GM19372 (cell line): ENCODE data around the gene RNF151.
"Not testable (repeated sequence)": the region's sequence is repeated elsewhere in the genome, so short reads cannot be mapped to it uniquely, and the experiment has no call there.

Experiments
- ATAC-seq: cut with Tn5 transposase; IDR thresholded peaks from one replicate; pipeline ENCODE4 v1.9.1; 2021; ENCODE audit warnings: mild to moderate bottlenecking, low read depth, moderate library complexity; ENCODE audit not compliant: unreplicated experiment

Gene RNF151, protein sequence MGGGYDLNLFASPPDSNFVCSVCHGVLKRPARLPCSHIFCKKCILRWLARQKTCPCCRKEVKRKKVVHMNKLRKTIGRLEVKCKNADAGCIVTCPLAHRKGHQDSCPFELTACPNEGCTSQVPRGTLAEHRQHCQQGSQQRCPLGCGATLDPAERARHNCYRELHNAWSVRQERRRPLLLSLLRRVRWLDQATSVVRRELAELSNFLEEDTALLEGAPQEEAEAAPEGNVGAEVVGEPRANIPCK

GRCh38 chr16:1966460-1966859 lies at the start of gene RNF151:
Gene RNF151 (plus strand): TSS chr16:1966856. CDS start chr16:1966882, 26 bp downstream.
- ATAC-seq: no peak

DNA sequence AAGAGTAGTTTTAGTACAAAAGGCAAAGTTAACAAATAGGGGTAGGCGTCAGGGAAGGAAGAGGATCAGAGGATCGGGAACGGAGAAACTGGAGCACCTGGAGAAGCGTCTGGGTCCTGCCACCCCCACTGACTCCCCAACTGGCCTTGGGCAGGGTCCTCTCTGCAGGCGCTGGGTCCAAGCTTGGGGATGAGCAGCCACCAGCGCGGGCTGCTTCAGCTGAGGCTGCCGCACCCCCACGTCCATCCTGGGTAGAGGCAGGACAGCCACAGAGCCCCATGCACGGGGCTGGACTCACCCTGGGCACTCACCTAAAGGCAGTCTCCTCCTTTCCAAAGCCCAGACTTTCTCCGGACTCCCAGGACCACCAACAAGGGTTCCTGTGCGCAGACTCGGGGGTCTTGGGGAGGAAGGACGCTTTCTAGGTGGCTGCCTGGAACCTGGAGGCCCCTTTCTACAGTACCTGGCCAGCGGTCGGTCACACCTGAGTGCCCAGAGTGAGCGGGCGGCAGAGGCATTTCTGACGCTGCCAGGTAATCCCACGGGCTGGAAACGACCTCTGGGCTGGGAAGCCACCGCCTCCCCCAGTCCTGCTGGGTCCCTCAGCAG lies 49.5 kb upstream of the RNF151 start:
- ATAC-seq: no peak

DNA sequence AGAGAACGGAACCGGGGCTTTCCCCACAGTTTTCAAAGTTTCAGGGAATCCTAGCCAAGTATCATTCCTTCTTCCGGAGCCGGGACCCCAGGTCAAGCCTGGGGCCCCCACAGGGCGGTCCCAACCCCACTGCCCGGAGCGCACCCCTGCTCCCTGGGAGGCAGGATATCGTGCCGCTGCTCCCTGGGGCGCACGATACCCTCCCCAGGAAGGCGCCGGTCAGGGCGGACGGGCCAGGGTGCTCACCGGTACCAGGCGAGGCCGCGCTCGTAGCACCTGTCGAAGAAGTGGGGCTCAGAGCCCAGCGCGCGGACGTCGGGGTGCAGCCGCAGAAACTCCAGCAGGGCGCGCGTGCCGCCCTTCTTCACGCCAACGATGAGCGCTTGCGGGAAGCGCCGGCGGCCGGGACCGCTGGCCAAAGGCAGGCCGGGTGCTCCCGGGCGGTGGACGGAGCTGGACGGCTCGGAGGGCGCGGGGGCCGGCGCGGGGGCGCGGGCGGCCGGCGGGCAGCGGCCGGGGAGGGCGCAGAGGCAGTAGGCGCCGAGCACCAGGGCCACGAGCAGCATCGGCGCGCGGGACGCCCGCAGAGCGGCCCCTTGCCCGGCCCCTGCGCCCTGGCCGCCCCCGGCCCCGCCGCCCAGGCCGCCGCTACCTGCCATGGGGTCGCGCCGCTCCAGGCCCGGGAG lies 48.8 kb upstream of the RNF151 start:
- ATAC-seq: no peak

- ATAC-seq: no peak
Measured at GRCh38 chr16:1918351-1919326, 48.0 kb upstream of the RNF151 start, which contains the start of gene HS3ST6. Gene HS3ST6 (minus strand): TSS chr16:1918415. CDS start chr16:1918323, 92 bp downstream.

- no peak for ATAC-seq
Measured at GRCh38 chr16:1919327-1919998, 47.2 kb upstream of the RNF151 start.

- not testable (repeated sequence) for ATAC-seq
Measured at GRCh38 chr16:1920122-1920521, 46.5 kb upstream of the RNF151 start.

- ATAC-seq: no peak
Measured at GRCh38 chr16:1920727-1921171, 45.9 kb upstream of the RNF151 start.

GRCh38 chr16:1922357-1922756 lies 44.3 kb upstream of the RNF151 start:
- no peak for ATAC-seq

- ATAC-seq: no peak
Measured at GRCh38 chr16:1923299-1924034, 43.2 kb upstream of the RNF151 start.

GRCh38 chr16:1924095-1924494 lies 42.6 kb upstream of the RNF151 start:
- no peak for ATAC-seq

GRCh38 chr16:1926271-1926670 lies 40.4 kb upstream of the RNF151 start:
- no peak for ATAC-seq

GRCh38 chr16:1929105-1929504 lies 37.6 kb upstream of the RNF151 start:
- ATAC-seq: no peak

GRCh38 chr16:1929578-1930337 lies 36.9 kb upstream of the RNF151 start:
- ATAC-seq: peak; percentile 79

GRCh38 chr16:1930338-1930720 lies 36.3 kb upstream of the RNF151 start:
- ATAC-seq: no peak

GRCh38 chr16:1932050-1933028 lies 34.3 kb upstream of the RNF151 start:
- no peak for ATAC-seq

- no peak for ATAC-seq
Measured at GRCh38 chr16:1933097-1933661, 33.5 kb upstream of the RNF151 start.

DNA sequence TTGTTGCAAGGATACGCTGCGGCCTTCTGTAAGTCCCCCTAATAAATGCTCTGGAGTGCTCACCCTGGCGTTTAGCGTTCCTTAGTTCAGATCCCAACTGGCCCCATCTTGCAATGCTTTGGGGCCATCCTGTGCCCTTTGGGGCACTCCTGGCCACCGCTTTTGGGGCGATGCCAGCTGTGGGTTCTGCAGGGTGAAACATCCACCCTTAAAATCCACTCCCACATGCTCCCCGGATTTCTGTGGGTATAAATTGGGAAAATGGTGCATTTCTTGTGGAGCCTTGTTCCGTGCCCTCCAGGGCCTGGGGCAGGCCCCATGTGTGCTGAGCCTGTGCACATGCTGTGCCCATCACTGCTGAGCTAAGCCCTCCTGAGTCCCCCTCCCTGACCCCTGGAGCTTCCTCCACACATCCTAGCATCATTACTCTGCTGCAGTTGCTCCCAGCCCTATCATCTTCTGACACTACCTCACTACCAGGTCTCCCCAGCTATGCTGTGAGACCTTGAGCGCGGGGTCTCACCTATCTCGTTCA lies 29.6 kb upstream of the RNF151 start:
- ATAC-seq: no peak
